ENCODE measurements around the gene MAFF. TPM values are rescaled to one million over a fixed set of nuclear protein-coding genes. Genes with fewer than 3 reads are reported as not detected.
A peak's percentile ranks its signal among the peaks of the same experiment; 100 is the strongest.

Gene MAFF
- total RNA-seq, 2 donors from 2014 or later, result 4.7 to 5.5 TPM

DNA sequence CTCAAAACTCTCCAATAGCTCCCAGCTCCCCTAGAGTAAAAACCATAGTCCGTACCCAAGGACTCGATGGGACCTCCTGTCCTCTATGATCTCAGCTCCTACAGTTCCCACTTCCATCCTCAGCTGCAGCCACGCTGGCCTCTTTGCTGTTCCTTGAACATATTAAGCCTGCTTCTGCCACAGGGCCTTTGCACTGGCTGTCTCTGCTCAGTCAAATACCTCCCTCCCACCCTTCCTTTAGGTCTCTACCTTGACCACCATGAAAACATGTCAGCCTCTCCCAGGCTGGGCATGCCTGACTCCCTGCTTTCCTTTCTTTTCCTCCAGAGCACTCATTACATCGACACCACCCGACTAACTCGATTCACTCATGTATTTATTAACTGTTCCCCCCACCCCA is 46.5 kb downstream of the MAFF start:
- Histone ChIP-seq H3K27ac (ENCODE audit: low read depth, low read length) (no peak overlapping the region), H3K9me3 (ENCODE audit: control insufficient read depth, low read length) (no peaks in the 10 kb centered on the region), H3K27me3 (ENCODE audit: control insufficient read depth, insufficient read depth, low read length, poor library complexity, severe bottlenecking) (no peaks in the 10 kb centered on the region), H3K36me3 (ENCODE audit: control insufficient read depth, insufficient read depth, low read length) (peaks cover 13% of the 10 kb centered on the region), H3K4me1 (ENCODE audit: control insufficient read depth, insufficient read depth, low read length) (no peaks in the 10 kb centered on the region), H3K4me3 (ENCODE audit: low read length) (no peak overlapping the region), H3K9ac (ENCODE audit: extremely low read depth, low read length, poor library complexity, severe bottlenecking) (no peak overlapping the region)
- Mint-ChIP-seq H3K27ac (peak overlapping the region; percentile 66), H3K4me3 (no peak overlapping the region), H3K27me3 (ENCODE audit: insufficient read depth) (no peaks in the 10 kb centered on the region), H3K36me3 (ENCODE audit: low read depth) (peaks cover 47% of the 10 kb centered on the region), H3K4me1 (no peaks in the 10 kb centered on the region), H3K9me3 (peaks cover 2% of the 10 kb centered on the region)
- no peak for TF ChIP-seq CTCF (conservative IDR thresholded peaks at IDR 0.05)
- WGBS, 2 experiments (ENCODE audit: insufficient coverage in 1 of 2, insufficient read length in 1 of 2), result 94 to 100% methylated on average over 3 to 6 of the region's 6 CpGs
- no peak for DNase-seq

GRCh38 chr22:38249301-38249700 is 47.5 kb downstream of the MAFF start:
- Mint-ChIP-seq H3K27me3 (ENCODE audit: insufficient read depth) (no peaks in the 10 kb centered on the region), H3K36me3 (ENCODE audit: low read depth) (peaks cover 40% of the 10 kb centered on the region), H3K4me1 (no peaks in the 10 kb centered on the region), H3K27ac (no peak overlapping the region), H3K4me3 (no peak overlapping the region), H3K9me3 (peaks cover 2% of the 10 kb centered on the region)
- Histone ChIP-seq H3K27me3 (ENCODE audit: control insufficient read depth, insufficient read depth, low read length, poor library complexity, severe bottlenecking) (no peaks in the 10 kb centered on the region), H3K36me3 (ENCODE audit: control insufficient read depth, insufficient read depth, low read length) (peaks cover 13% of the 10 kb centered on the region), H3K4me3 (ENCODE audit: low read length) (no peak overlapping the region), H3K4me1 (ENCODE audit: control insufficient read depth, insufficient read depth, low read length) (no peaks in the 10 kb centered on the region), H3K9ac (ENCODE audit: extremely low read depth, low read length, poor library complexity, severe bottlenecking) (no peak overlapping the region), H3K9me3 (ENCODE audit: control insufficient read depth, low read length) (no peaks in the 10 kb centered on the region), H3K27ac (ENCODE audit: low read depth, low read length) (no peak overlapping the region)
- DNase-seq, result no peak
- no peak for TF ChIP-seq CTCF (conservative IDR thresholded peaks at IDR 0.05)
- WGBS, 2 experiments (ENCODE audit: insufficient coverage in 1 of 2, insufficient read length in 1 of 2), result 91 to 100% methylated on average over 2 to 3 of the region's 3 CpGs

GRCh38 chr22:38249803-38250642 is 48.2 kb downstream of the MAFF start:
- Histone ChIP-seq H3K4me1 (ENCODE audit: control insufficient read depth, insufficient read depth, low read length) (no peaks in the 10 kb centered on the region), H3K36me3 (ENCODE audit: control insufficient read depth, insufficient read depth, low read length) (peaks cover 13% of the 10 kb centered on the region), H3K27me3 (ENCODE audit: control insufficient read depth, insufficient read depth, low read length, poor library complexity, severe bottlenecking) (no peaks in the 10 kb centered on the region), H3K4me3 (ENCODE audit: low read length) (no peak overlapping the region), H3K27ac (ENCODE audit: low read depth, low read length) (no peak overlapping the region), H3K9me3 (ENCODE audit: control insufficient read depth, low read length) (no peaks in the 10 kb centered on the region), H3K9ac (ENCODE audit: extremely low read depth, low read length, poor library complexity, severe bottlenecking) (no peak overlapping the region)
- H3K4me3 Mint-ChIP-seq, result no peak overlapping the region
- peaks cover 2% of the 10 kb centered on the region for H3K9me3 Mint-ChIP-seq
- no peaks in the 10 kb centered on the region for H3K4me1 Mint-ChIP-seq
- no peak for TF ChIP-seq CTCF (conservative IDR thresholded peaks at IDR 0.05)
- DNase-seq, result no peak
- H3K27ac Mint-ChIP-seq, result no peak overlapping the region
- peaks cover 38% of the 10 kb centered on the region for H3K36me3 Mint-ChIP-seq (ENCODE audit: low read depth)
- H3K27me3 Mint-ChIP-seq (ENCODE audit: insufficient read depth), result no peaks in the 10 kb centered on the region
- 92 to 93% methylated on average over 17 to 25 of the region's 25 CpGs for WGBS, 2 experiments (ENCODE audit: insufficient coverage in 1 of 2, insufficient read length in 1 of 2)

All from endodermal cell (in vitro differentiated cells).